ENCODE results near the gene PIEZO2.

Gene PIEZO2

DNA sequence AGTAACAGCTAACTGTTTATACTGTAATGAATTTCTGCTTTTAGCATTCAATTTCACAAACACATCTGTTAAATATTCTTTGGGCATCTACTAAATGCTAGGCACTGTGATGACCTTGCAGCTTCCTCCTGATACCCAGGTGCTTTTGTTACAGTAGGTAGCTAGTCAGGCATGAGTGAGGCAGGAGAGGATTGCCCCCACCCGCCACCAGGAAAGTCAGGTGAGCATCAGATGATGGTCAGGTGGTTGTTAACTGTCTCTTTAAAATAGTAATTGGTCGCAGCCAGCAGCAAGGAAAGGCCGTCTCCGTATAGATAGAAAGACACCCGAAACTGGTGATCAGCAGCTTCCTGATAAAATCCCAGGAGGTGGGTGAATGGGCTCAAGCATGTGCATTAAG, 255.6 kb downstream of the PIEZO2 start:
- no peak overlapping the region for H3K27ac ChIP-seq (ENCODE audit: low read depth, low read length)
- TF ChIP-seq, protein P1, sequence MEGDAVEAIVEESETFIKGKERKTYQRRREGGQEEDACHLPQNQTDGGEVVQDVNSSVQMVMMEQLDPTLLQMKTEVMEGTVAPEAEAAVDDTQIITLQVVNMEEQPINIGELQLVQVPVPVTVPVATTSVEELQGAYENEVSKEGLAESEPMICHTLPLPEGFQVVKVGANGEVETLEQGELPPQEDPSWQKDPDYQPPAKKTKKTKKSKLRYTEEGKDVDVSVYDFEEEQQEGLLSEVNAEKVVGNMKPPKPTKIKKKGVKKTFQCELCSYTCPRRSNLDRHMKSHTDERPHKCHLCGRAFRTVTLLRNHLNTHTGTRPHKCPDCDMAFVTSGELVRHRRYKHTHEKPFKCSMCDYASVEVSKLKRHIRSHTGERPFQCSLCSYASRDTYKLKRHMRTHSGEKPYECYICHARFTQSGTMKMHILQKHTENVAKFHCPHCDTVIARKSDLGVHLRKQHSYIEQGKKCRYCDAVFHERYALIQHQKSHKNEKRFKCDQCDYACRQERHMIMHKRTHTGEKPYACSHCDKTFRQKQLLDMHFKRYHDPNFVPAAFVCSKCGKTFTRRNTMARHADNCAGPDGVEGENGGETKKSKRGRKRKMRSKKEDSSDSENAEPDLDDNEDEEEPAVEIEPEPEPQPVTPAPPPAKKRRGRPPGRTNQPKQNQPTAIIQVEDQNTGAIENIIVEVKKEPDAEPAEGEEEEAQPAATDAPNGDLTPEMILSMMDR (IDR thresholded peaks at IDR 0.05; ENCODE audit: insufficient read depth, low read length, poor library complexity, severe bottlenecking) = no peak
- TF ChIP-seq EZH2phosphoT487 (conservative IDR thresholded peaks at IDR 0.05; ENCODE audit: low read length) = no peak
- no peak overlapping the region for H3K4me3 ChIP-seq (ENCODE audit: insufficient read depth, low read length, poor library complexity, severe bottlenecking)

DNA sequence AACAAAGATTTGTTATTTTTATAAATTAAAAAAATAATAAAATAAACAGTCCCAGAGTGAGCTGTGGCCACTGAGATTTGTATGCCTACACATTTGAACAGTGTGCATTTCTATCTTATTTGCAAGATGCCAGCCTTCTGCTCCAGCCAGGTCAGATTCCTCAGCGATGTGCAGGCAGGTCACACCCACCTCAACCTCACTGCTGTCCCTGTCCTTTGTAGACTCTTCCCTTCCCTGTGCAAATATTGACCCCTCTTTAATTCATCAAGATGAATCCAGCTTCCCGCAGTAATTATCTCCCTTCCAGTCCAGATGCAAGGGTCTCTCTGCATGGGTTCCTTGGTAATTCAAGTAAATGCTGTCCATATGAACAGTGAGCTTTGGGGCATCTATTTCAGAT, 256.2 kb downstream of the PIEZO2 start:
- H3K36me3 ChIP-seq (ENCODE audit: low read length) = no peaks in the 10 kb centered on the region
- H4K20me1 ChIP-seq (ENCODE audit: low read depth, low read length) = no peaks in the 10 kb centered on the region
- TF ChIP-seq, protein P1 (IDR thresholded peaks at IDR 0.05; ENCODE audit: insufficient read depth, low read length, poor library complexity, severe bottlenecking) = no peak
- TF ChIP-seq EZH2phosphoT487 (conservative IDR thresholded peaks at IDR 0.05; ENCODE audit: low read length) = no peak
- H3K9ac ChIP-seq (ENCODE audit: low read length) = no peak overlapping the region
- no peaks in the 10 kb centered on the region for H3F3A ChIP-seq (ENCODE audit: insufficient read depth)
- H2AFZ ChIP-seq (ENCODE audit: low read depth, low read length, severe bottlenecking) = no peak overlapping the region
- H3K27me3 ChIP-seq (ENCODE audit: low read length) = no peaks in the 10 kb centered on the region
- no peak overlapping the region for H3K4me3 ChIP-seq (ENCODE audit: insufficient read depth, low read length, poor library complexity, severe bottlenecking)
- no peaks in the 10 kb centered on the region for H3K9me3 ChIP-seq (ENCODE audit: insufficient read depth, low read length)
- no peak overlapping the region for H3K4me2 ChIP-seq (ENCODE audit: low read depth, low read length, poor library complexity, severe bottlenecking)
- H3K9me2 ChIP-seq (replicated peaks; ENCODE audit: insufficient read depth, low read length) = no peaks in the 10 kb centered on the region
- no peaks in the 10 kb centered on the region for H3K79me2 ChIP-seq (ENCODE audit: insufficient read depth, low read length)
- no peak overlapping the region for H3K27ac ChIP-seq (ENCODE audit: low read depth, low read length)

More for the DNA sequence above, 255.6 kb downstream of the PIEZO2 start:
- no peaks in the 10 kb centered on the region for H3K27me3 ChIP-seq (ENCODE audit: low read length)
- H2AFZ ChIP-seq (ENCODE audit: low read depth, low read length, severe bottlenecking) = no peak overlapping the region
- H4K20me1 ChIP-seq (ENCODE audit: low read depth, low read length) = no peaks in the 10 kb centered on the region
- H3K36me3 ChIP-seq (ENCODE audit: low read length) = no peaks in the 10 kb centered on the region
- H3K9me2 ChIP-seq (replicated peaks; ENCODE audit: insufficient read depth, low read length) = no peaks in the 10 kb centered on the region
- no peaks in the 10 kb centered on the region for H3K79me2 ChIP-seq (ENCODE audit: insufficient read depth, low read length)
- no peak overlapping the region for H3K9ac ChIP-seq (ENCODE audit: low read length)
- H3F3A ChIP-seq (ENCODE audit: insufficient read depth) = no peaks in the 10 kb centered on the region
- H3K9me3 ChIP-seq (ENCODE audit: insufficient read depth, low read length) = no peaks in the 10 kb centered on the region
- no peak overlapping the region for H3K4me2 ChIP-seq (ENCODE audit: low read depth, low read length, poor library complexity, severe bottlenecking)

DNA sequence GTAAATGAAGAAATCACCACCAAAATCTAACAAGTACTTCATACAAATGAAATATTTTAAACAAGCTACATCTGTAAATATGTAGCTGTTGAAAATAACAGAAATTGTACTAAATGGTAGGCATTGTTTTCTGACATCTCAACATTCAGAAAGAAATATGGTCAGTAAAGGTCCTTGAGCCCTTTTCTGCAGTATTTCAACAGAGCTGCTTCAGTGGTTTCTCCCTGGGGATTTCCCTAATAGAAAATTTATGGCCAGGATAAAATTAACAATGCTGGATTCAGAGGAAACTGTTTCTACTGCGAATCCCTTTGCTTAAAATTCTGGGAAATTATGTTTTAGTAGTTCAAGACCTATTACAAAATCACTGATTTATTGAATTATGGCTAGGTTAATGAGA, 256.6 kb downstream of the PIEZO2 start:
- no peaks in the 10 kb centered on the region for H3K36me3 ChIP-seq (ENCODE audit: low read length)
- H3K27me3 ChIP-seq (ENCODE audit: low read length) = no peaks in the 10 kb centered on the region
- no peak overlapping the region for H3K4me3 ChIP-seq (ENCODE audit: insufficient read depth, low read length, poor library complexity, severe bottlenecking)
- no peak overlapping the region for H3K9ac ChIP-seq (ENCODE audit: low read length)
- no peaks in the 10 kb centered on the region for H3K9me2 ChIP-seq (replicated peaks; ENCODE audit: insufficient read depth, low read length)
- no peak overlapping the region for H3K4me2 ChIP-seq (ENCODE audit: low read depth, low read length, poor library complexity, severe bottlenecking)
- TF ChIP-seq, protein P1 (IDR thresholded peaks at IDR 0.05; ENCODE audit: insufficient read depth, low read length, poor library complexity, severe bottlenecking) = no peak
- no peak for TF ChIP-seq EZH2phosphoT487 (conservative IDR thresholded peaks at IDR 0.05; ENCODE audit: low read length)
- H3K9me3 ChIP-seq (ENCODE audit: insufficient read depth, low read length) = no peaks in the 10 kb centered on the region
- H3K27ac ChIP-seq (ENCODE audit: low read depth, low read length) = no peak overlapping the region
- H4K20me1 ChIP-seq (ENCODE audit: low read depth, low read length) = no peaks in the 10 kb centered on the region
- H3K79me2 ChIP-seq (ENCODE audit: insufficient read depth, low read length) = no peaks in the 10 kb centered on the region
- no peaks in the 10 kb centered on the region for H3F3A ChIP-seq (ENCODE audit: insufficient read depth)
- H2AFZ ChIP-seq (ENCODE audit: low read depth, low read length, severe bottlenecking) = no peak overlapping the region

Data from SU-DHL-6 (cell line).